ENCODE data around the gene CPED1. TPM values are rescaled to one million over a fixed set of nuclear protein-coding genes. Genes with fewer than 3 reads are reported as not detected.

CPED1 gene
- polyA plus RNA-seq, 1 experiment, result 52.0 TPM

DNA sequence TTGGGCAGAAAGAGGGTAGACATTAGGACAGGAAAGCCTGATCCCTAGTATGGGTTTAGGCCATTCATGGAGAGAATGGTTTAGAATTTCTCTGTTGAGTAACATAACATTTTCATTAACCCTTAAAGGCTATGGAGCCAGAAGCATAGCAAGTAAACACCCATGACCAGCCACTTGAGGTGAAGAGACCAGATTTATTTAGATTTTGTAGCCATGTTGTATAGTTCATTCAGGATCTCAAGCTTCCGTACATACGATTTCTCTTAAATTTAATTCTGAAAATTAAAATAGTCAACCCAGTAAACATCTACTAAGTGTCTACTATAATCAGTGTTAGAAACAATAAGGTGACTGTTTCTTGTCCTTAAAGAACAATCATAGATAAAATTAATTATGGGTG lies 51.5 kb downstream of the CPED1 start:
- no peak overlapping the region for H3K27ac ChIP-seq (ENCODE audit: low read depth, low read length)
- ChIA-PET CTCF (interaction anchor here (1.2 to 1.3 kb wide), 2 partner anchors 42 to 68 kb away, joined by 4 read pairs; no protein-coding TSS in a partner anchor), POLR2A (no interaction called here)
- H3K9me3 ChIP-seq (ENCODE audit: control insufficient read depth, insufficient read depth, low read length), result no peaks in the 10 kb centered on the region
- TF ChIP-seq, protein P1, sequence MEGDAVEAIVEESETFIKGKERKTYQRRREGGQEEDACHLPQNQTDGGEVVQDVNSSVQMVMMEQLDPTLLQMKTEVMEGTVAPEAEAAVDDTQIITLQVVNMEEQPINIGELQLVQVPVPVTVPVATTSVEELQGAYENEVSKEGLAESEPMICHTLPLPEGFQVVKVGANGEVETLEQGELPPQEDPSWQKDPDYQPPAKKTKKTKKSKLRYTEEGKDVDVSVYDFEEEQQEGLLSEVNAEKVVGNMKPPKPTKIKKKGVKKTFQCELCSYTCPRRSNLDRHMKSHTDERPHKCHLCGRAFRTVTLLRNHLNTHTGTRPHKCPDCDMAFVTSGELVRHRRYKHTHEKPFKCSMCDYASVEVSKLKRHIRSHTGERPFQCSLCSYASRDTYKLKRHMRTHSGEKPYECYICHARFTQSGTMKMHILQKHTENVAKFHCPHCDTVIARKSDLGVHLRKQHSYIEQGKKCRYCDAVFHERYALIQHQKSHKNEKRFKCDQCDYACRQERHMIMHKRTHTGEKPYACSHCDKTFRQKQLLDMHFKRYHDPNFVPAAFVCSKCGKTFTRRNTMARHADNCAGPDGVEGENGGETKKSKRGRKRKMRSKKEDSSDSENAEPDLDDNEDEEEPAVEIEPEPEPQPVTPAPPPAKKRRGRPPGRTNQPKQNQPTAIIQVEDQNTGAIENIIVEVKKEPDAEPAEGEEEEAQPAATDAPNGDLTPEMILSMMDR (IDR thresholded peaks at IDR 0.05; ENCODE audit: low read depth, low read length), result no peak
- H3K27me3 ChIP-seq (ENCODE audit: control insufficient read depth, insufficient read depth, low read length), result no peaks in the 10 kb centered on the region
- DNase-seq (ENCODE audit: low read depth, low spot score), result no peak
- H3K4me3 ChIP-seq (ENCODE audit: low read depth, low read length), result no peak overlapping the region

DNA sequence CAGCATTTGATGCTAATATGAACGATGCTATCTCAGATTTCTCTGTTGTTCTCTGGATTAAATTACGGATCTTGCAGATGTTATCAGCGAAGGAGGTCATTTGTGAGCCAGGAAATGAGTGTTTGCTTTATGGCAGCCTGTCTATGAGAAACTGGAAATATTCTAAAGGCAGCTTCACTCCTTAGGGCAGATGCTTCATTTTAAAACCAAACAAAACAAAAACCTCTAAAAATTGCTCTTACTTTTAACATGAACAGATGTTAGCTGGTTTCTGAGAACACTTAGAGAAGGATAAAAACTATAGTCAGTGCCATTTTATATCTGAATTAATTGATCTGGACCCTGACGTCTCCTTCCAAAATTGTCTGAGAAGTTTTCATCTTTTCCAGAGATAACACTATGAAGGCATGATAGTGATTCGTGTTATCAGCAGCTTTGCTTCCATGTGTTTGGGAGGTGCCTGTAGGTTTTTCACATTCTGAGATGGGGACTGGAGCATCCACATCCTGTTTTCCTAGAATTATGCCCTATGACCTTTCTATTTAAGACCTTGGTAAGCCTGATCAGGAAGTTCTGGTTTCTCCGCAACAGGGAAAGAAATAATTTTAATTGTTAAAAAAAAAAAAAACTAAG lies 53.1 kb downstream of the CPED1 start:
- CTCF ChIA-PET, result interaction anchor here (0.7 to 1.3 kb wide), 5 partner anchors 25 to 355 kb away, joined by 3 to 6 read pairs (median 3); partner anchors contain the start of gene CPED1
- Histone ChIP-seq H3K27ac (ENCODE audit: low read depth, low read length) (no peak overlapping the region), H3K4me3 (ENCODE audit: low read depth, low read length) (no peak overlapping the region)

DNA sequence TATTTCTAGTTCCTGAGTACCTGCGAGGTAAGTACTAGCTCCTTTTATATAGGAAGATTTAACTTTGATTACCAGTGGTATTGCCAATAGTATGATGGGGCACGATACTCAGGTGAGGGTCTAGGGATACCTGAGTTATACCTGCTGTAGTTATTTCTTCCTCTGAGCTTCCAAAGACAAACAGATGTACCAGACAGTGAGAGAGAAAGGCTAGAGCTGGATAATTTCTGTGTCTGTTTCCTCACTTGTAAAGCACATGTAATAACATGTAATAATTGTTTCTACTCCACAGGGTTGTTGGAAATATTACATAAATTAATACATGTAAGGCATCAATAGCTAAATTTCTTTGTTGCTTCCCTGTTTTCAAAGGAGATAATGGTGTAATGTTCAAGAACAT lies 53.7 kb downstream of the CPED1 start:
- no peaks in the 10 kb centered on the region for H3K27me3 ChIP-seq (ENCODE audit: control insufficient read depth, insufficient read depth, low read length)
- CTCF ChIA-PET, result interaction anchor here (0.7 to 1.1 kb wide), 4 partner anchors 24 to 354 kb away, joined by 3 to 6 read pairs (median 3); no protein-coding TSS in a partner anchor
- no peaks in the 10 kb centered on the region for H3K9me3 ChIP-seq (ENCODE audit: control insufficient read depth, insufficient read depth, low read length)
- POLR2A ChIA-PET, result interaction anchor here (0.7 kb wide), 1 partner anchor 17 kb away, joined by 5 read pairs; no protein-coding TSS in a partner anchor
- H3K27ac ChIP-seq (ENCODE audit: low read depth, low read length), result no peak overlapping the region
- no peak overlapping the region for H3K4me3 ChIP-seq (ENCODE audit: low read depth, low read length)
- no peak for DNase-seq (ENCODE audit: low read depth, low spot score)
- TF ChIP-seq, protein P1 (IDR thresholded peaks at IDR 0.05; ENCODE audit: low read depth, low read length), result no peak

More for the DNA sequence above, 53.1 kb downstream of the CPED1 start:
- TF ChIP-seq, protein P1 (IDR thresholded peaks at IDR 0.05; ENCODE audit: low read depth, low read length), result no peak
- DNase-seq (ENCODE audit: low read depth, low spot score), result no peak
- Histone ChIP-seq H3K27me3 (ENCODE audit: control insufficient read depth, insufficient read depth, low read length) (no peaks in the 10 kb centered on the region), H3K9me3 (ENCODE audit: control insufficient read depth, insufficient read depth, low read length) (no peaks in the 10 kb centered on the region)
- POLR2A ChIA-PET, result interaction anchor here (0.7 kb wide), 1 partner anchor 17 kb away, joined by 5 read pairs; no protein-coding TSS in a partner anchor

DNA sequence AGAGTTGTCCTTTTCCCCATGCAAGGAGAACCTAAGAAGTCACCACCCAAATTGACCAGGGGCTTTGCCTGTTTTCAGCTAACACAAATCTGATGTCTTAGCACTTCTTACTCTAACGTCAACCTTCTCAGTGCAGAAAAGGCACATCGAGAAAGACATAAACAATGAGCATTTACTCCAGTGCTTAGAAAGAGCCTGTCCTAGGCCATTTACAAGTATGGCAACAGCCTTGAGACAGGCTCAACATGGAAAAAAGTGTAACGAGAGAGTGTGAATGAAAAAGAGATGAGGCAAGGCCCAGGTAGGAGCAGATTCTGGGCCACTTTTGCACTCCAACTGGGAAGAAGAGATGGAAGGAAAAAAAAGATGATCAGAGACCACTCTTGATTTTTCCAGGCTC lies 54.4 kb downstream of the CPED1 start:
- DNase-seq (ENCODE audit: low read depth, low spot score), result no peak
- H3K27ac ChIP-seq (ENCODE audit: low read depth, low read length), result no peak overlapping the region
- ChIA-PET POLR2A (no interaction called here), CTCF (interaction anchor here (1.0 kb wide), 1 partner anchor 65 kb away, joined by 3 read pairs; no protein-coding TSS in a partner anchor)
- H3K27me3 ChIP-seq (ENCODE audit: control insufficient read depth, insufficient read depth, low read length), result no peaks in the 10 kb centered on the region
- H3K9me3 ChIP-seq (ENCODE audit: control insufficient read depth, insufficient read depth, low read length), result peaks cover 3% of the 10 kb centered on the region; the same call in 1 of the 2 replicates
- TF ChIP-seq, protein P1 (IDR thresholded peaks at IDR 0.05; ENCODE audit: low read depth, low read length), result no peak
- no peak overlapping the region for H3K4me3 ChIP-seq (ENCODE audit: low read depth, low read length)

Data from AG04450 (cell line).